OCI-LY3 (cell line): ENCODE results near the gene ZC3H14.

ENCODE experiments used
- H2AFZ ChIP-seq: fragments of 200-600, 300-600 bp; shearing (Covaris generic); 2 replicates; pipeline ENCODE4 v1.6.0; 2014; ENCODE audit warnings: antibody characterized with exemption, low read depth, low read length
- H3K27ac ChIP-seq: fragments of 200-600, 300-600 bp; sonication (generic); 2 replicates; pipeline ENCODE4 v1.5.1; 2014; ENCODE audit warnings: mild to moderate bottlenecking, low read length, moderate library complexity, mixed read lengths
- H3K27me3 ChIP-seq: fragments of 200-600, 300-600 bp; sonication (generic); 2 replicates; pipeline ENCODE4 v1.6.1; 2014; ENCODE audit warnings: low read depth, low read length, mixed read lengths
- H3K36me3 ChIP-seq: fragments of 200-600, 300-600 bp; sonication (generic); replicated peaks from 2 replicates; pipeline ENCODE3; 2014; ENCODE audit warnings: low read depth, low read length, mixed read lengths
- H3K4me1 ChIP-seq: fragments of 300-600, 200-600 bp; sonication (generic); 2 replicates; pipeline ENCODE4 v1.6.1; 2014; ENCODE audit warnings: low read length, mixed read lengths
- H3K4me2 ChIP-seq: fragments of 200-600, 300-600 bp; sonication (generic); 2 replicates; pipeline ENCODE4 v1.6.1; 2014; ENCODE audit warnings: low read length, mixed read lengths
- H3K4me3 ChIP-seq: fragments of 300-600, 200-600 bp; sonication (generic); 2 replicates; pipeline ENCODE4 v1.5.1; 2014; ENCODE audit warnings: antibody characterized with exemption, mild to moderate bottlenecking, low read length, moderate library complexity
- H3K79me2 ChIP-seq: fragments of 300-600, 200-600 bp; shearing (Covaris generic); 2 replicates; pipeline ENCODE4 v1.6.1; 2014; ENCODE audit warnings: mild to moderate bottlenecking, low read length, mixed read lengths
- H3K9ac ChIP-seq: fragments of 300-600, 200-600 bp; shearing (Covaris generic); 2 replicates; pipeline ENCODE4 v1.6.0; 2014; ENCODE audit warnings: mild to moderate bottlenecking, low read length, moderate library complexity
- H3K9me3 ChIP-seq: fragments of 200-600, 300-600 bp; shearing (Covaris generic); 2 replicates; pipeline ENCODE4 v1.6.1; 2014; ENCODE audit warnings: low read length, mixed read lengths; ENCODE audit not compliant: insufficient read depth
- H4K20me1 ChIP-seq: fragments of 200-600, 300-600 bp; sonication (generic); 2 replicates; pipeline ENCODE4 v1.6.1; 2016; ENCODE audit warnings: low read length, mixed read lengths; ENCODE audit not compliant: insufficient read depth
- CTCF ChIP-seq: fragments of 200-600, 300-600 bp; sonication (generic); IDR thresholded peaks from 2 replicates; pipeline ENCODE4 v1.5.1; 2014; ENCODE audit warnings: antibody characterized with exemption, low read length, low read depth
- EZH2phosphoT487 ChIP-seq: fragments of 200-600 bp; shearing (Covaris generic); IDR thresholded peaks from 2 replicates; pipeline ENCODE4 v1.6.1; 2018; ENCODE audit warnings: antibody characterized with exemption, mixed run types, low read depth

Gene ZC3H14

GRCh38 chr14:88542857-88543795 lies 19.7 kb upstream of the ZC3H14 start:
- TF ChIP-seq CTCF (no peak), EZH2phosphoT487 (no peak)
- H2AFZ ChIP-seq = no peak overlapping the region
- no peaks in the 10 kb centered on the region for H4K20me1 ChIP-seq
- H3K4me2 ChIP-seq = no peak overlapping the region
- H3K27me3 ChIP-seq = no peaks in the 10 kb centered on the region
- no peak overlapping the region for H3K9ac ChIP-seq
- no peak overlapping the region for H3K4me3 ChIP-seq
- no peaks in the 10 kb centered on the region for H3K36me3 ChIP-seq
- no peaks in the 10 kb centered on the region for H3K79me2 ChIP-seq
- peaks cover 6% of the 10 kb centered on the region; the same call in 1 of the 2 replicates for H3K4me1 ChIP-seq
- no peaks in the 10 kb centered on the region for H3K9me3 ChIP-seq
- no peak overlapping the region for H3K27ac ChIP-seq

- H3K4me3 ChIP-seq = no peak overlapping the region
- TF ChIP-seq EZH2phosphoT487 (no peak), CTCF (no peak)
- H3K27me3 ChIP-seq = no peaks in the 10 kb centered on the region
- H3K79me2 ChIP-seq = no peaks in the 10 kb centered on the region
- H4K20me1 ChIP-seq = no peaks in the 10 kb centered on the region
- no peaks in the 10 kb centered on the region for H3K36me3 ChIP-seq
- H3K4me1 ChIP-seq = peaks cover 6% of the 10 kb centered on the region; the same call in 1 of the 2 replicates
- no peak overlapping the region for H3K9ac ChIP-seq
- no peaks in the 10 kb centered on the region for H3K9me3 ChIP-seq
- no peak overlapping the region for H3K4me2 ChIP-seq
- no peak overlapping the region for H2AFZ ChIP-seq
- H3K27ac ChIP-seq = no peak overlapping the region
These were observed 17.6 kb upstream of the ZC3H14 start for GRCh38 chr14:88545256-88545655.

GRCh38 chr14:88546621-88547385 lies 16.0 kb upstream of the ZC3H14 start:
- Histone ChIP-seq H3K4me3 (no peak overlapping the region), H3K27me3 (no peaks in the 10 kb centered on the region), H4K20me1 (no peaks in the 10 kb centered on the region), H3K79me2 (no peaks in the 10 kb centered on the region), H3K4me1 (peaks cover 6% of the 10 kb centered on the region; the same call in 1 of the 2 replicates), H3K27ac (no peak overlapping the region), H3K36me3 (no peaks in the 10 kb centered on the region), H3K9ac (no peak overlapping the region), H2AFZ (no peak overlapping the region), H3K9me3 (no peaks in the 10 kb centered on the region), H3K4me2 (no peak overlapping the region)
- TF ChIP-seq EZH2phosphoT487 = no peak
- TF ChIP-seq CTCF = no peak

GRCh38 chr14:88547386-88547780 lies 15.5 kb upstream of the ZC3H14 start:
- Histone ChIP-seq H3K9ac (no peak overlapping the region), H3K27me3 (no peaks in the 10 kb centered on the region; the same call in 1 of the 2 replicates), H4K20me1 (no peaks in the 10 kb centered on the region), H3K4me3 (no peak overlapping the region), H3K4me1 (peaks cover 6% of the 10 kb centered on the region; the same call in 1 of the 2 replicates), H3K27ac (no peak overlapping the region), H3K9me3 (no peaks in the 10 kb centered on the region), H3K36me3 (no peaks in the 10 kb centered on the region), H3K4me2 (no peak overlapping the region), H2AFZ (no peak overlapping the region), H3K79me2 (no peaks in the 10 kb centered on the region)
- TF ChIP-seq CTCF (no peak), EZH2phosphoT487 (no peak)
